GM19438 (cell line): ENCODE data around the gene IDUA.

Experiments
- ATAC-seq: cut with Tn5 transposase; IDR thresholded peaks from one replicate; pipeline ENCODE4 v1.9.1; 2021; ENCODE audit warnings: low read depth; ENCODE audit not compliant: unreplicated experiment

Gene IDUA

GRCh38 chr4:1013225-1014073 lies 26.6 kb downstream of the IDUA start:
- no peak for ATAC-seq

- ATAC-seq: no peak
Observed at GRCh38 chr4:1014291-1015167, 27.7 kb downstream of the IDUA start.

- no peak for ATAC-seq
Observed at GRCh38 chr4:1015179-1015578, 28.3 kb downstream of the IDUA start.

GRCh38 chr4:1015746-1016145 lies 28.9 kb downstream of the IDUA start:
- no peak for ATAC-seq

- ATAC-seq: no peak
Observed at GRCh38 chr4:1017211-1017610, 30.4 kb downstream of the IDUA start.

GRCh38 chr4:1017706-1018105 lies 30.9 kb downstream of the IDUA start:
- no peak for ATAC-seq

- no peak for ATAC-seq
Observed at GRCh38 chr4:1018147-1019020, 31.5 kb downstream of the IDUA start.

- ATAC-seq: no peak
Observed at GRCh38 chr4:1019320-1019719, 32.5 kb downstream of the IDUA start.

- ATAC-seq: no peak
Observed at GRCh38 chr4:1019729-1020470, 33.1 kb downstream of the IDUA start.

- ATAC-seq: peak; percentile 79
Observed at GRCh38 chr4:1021386-1022050, 34.7 kb downstream of the IDUA start.

- ATAC-seq: no peak
Observed at GRCh38 chr4:1022051-1022738, 35.4 kb downstream of the IDUA start.

- no peak for ATAC-seq
Observed at GRCh38 chr4:1022739-1023066, 35.9 kb downstream of the IDUA start.

GRCh38 chr4:1023075-1023640 lies 36.3 kb downstream of the IDUA start:
- no peak for ATAC-seq

GRCh38 chr4:1023895-1024740 lies 37.3 kb downstream of the IDUA start:
- no peak for ATAC-seq

- ATAC-seq: no peak
Observed at GRCh38 chr4:1024882-1025545, 38.2 kb downstream of the IDUA start.

GRCh38 chr4:1026115-1026514 lies 39.3 kb downstream of the IDUA start:
- peak; percentile 66 for ATAC-seq

GRCh38 chr4:1027219-1027914 lies 40.5 kb downstream of the IDUA start:
- ATAC-seq: no peak
